Fibroblast of pulmonary artery (primary cell): ENCODE results near the gene BGLAP.

Experiments used
- DNase-seq: peaks from one replicate; pipeline ENCODE4 v3.0.0-alpha.2; 2010; ENCODE audit warnings: low read depth
- H3K4me3 ChIP-seq: replicated peaks from 2 replicates; pipeline ENCODE4 v1.5.1; 2011; ENCODE audit warnings: low read depth, mild to moderate bottlenecking, control low read depth, low read length, moderate library complexity
- CTCF ChIP-seq: IDR thresholded peaks from 2 replicates; pipeline ENCODE4 v1.5.1; 2011; ENCODE audit warnings: mild to moderate bottlenecking, control low read depth, low read length, inconsistent platforms; ENCODE audit errors: missing control alignments

The BGLAP gene

GRCh38 chr1:156246241-156246780 is 4.3 kb downstream of the BGLAP start:
- DNase-seq: no peak
- H3K4me3 ChIP-seq: no peak overlapping the region
- no peak for TF ChIP-seq CTCF

- TF ChIP-seq CTCF: no peak
- no peak for DNase-seq
- H3K4me3 ChIP-seq: no peak overlapping the region
Observed at GRCh38 chr1:156246781-156247459, 4.9 kb downstream of the BGLAP start.

- H3K4me3 ChIP-seq: no peak within 1 kb of the TSS
- no peak for DNase-seq
- TF ChIP-seq CTCF: no peak
Observed at GRCh38 chr1:156247460-156248322, 5.7 kb downstream of the BGLAP start, which contains the start of gene PAQR6. Gene PAQR6, minus strand, starts transcription at chr1:156248056. Its CDS starts 1,325 bp downstream, at chr1:156246731.

GRCh38 chr1:156248323-156248683 is 6.3 kb downstream of the BGLAP start:
- DNase-seq: no peak
- no peak overlapping the region for H3K4me3 ChIP-seq
- TF ChIP-seq CTCF: no peak

- DNase-seq: no peak
- TF ChIP-seq CTCF: no peak
- no peak overlapping the region for H3K4me3 ChIP-seq
Observed at GRCh38 chr1:156249593-156249992, 7.6 kb downstream of the BGLAP start.

- DNase-seq: peak; percentile 35
- no peak for TF ChIP-seq CTCF
Observed at GRCh38 chr1:156251527-156251926, 9.5 kb downstream of the BGLAP start.

More at GRCh38 chr1:156251527-156251926, 9.5 kb downstream of the BGLAP start:
- no peak overlapping the region for H3K4me3 ChIP-seq
